Osteocyte (in vitro differentiated cells): ENCODE data around the gene CIRBP. TPM values are rescaled to one million over a fixed set of nuclear protein-coding genes. Genes with fewer than 3 reads are reported as not detected.

Experiments used
- DNase-seq: peaks from one replicate; pipeline ENCODE4 v3.0.0; 2021; ENCODE audit warnings: mixed read lengths; ENCODE audit not compliant: unreplicated experiment; ENCODE audit errors: extremely low spot score
- H3K27ac Mint-ChIP-seq: one replicate; pipeline ENCODE4 v1.8.0; 2021; ENCODE audit warnings: mild to moderate bottlenecking, mixed read lengths; ENCODE audit not compliant: unreplicated experiment
- H3K27me3 Mint-ChIP-seq: one replicate; pipeline ENCODE4 v1.8.0; 2021; ENCODE audit warnings: mixed read lengths; ENCODE audit not compliant: unreplicated experiment
- H3K36me3 Mint-ChIP-seq: one replicate; pipeline ENCODE4 v1.8.0; 2021; ENCODE audit warnings: mixed read lengths; ENCODE audit not compliant: unreplicated experiment
- H3K4me1 Mint-ChIP-seq: one replicate; pipeline ENCODE4 v1.8.0; 2021; ENCODE audit warnings: mixed read lengths; ENCODE audit not compliant: unreplicated experiment
- H3K4me3 Mint-ChIP-seq: one replicate; pipeline ENCODE4 v1.8.0; 2021; ENCODE audit warnings: mild to moderate bottlenecking, moderate library complexity, mixed read lengths; ENCODE audit not compliant: unreplicated experiment
- H3K9me3 Mint-ChIP-seq: one replicate; pipeline ENCODE4 v1.8.0; 2021; ENCODE audit warnings: mixed read lengths; ENCODE audit not compliant: unreplicated experiment
- CTCF ChIP-seq: fragments of 200-600 bp; sonication (generic); IDR thresholded peaks from 2 replicates; pipeline ENCODE4 v1.5.0; 2021; ENCODE audit warnings: antibody characterized with exemption, mild to moderate bottlenecking, moderate library complexity
- total RNA-seq: library from RNA; stranded (reverse); gene quantifications from 2 replicates; pipeline ENCODE4 v1.2.1, GENCODE V29; 2021

Gene CIRBP
- total RNA-seq, 1 donor from 2014 or later = 408 TPM

GRCh38 chr19:1282588-1283206 is 13.6 kb downstream of the CIRBP start:
- no peak for TF ChIP-seq CTCF
- no peaks in the 10 kb centered on the region for H3K9me3 Mint-ChIP-seq
- no peak overlapping the region for H3K27ac Mint-ChIP-seq
- no peak overlapping the region for H3K4me3 Mint-ChIP-seq
- H3K27me3 Mint-ChIP-seq = peaks cover 11% of the 10 kb centered on the region
- peaks cover 4% of the 10 kb centered on the region for H3K36me3 Mint-ChIP-seq
- no peak for DNase-seq
- peaks cover 14% of the 10 kb centered on the region for H3K4me1 Mint-ChIP-seq

GRCh38 chr19:1283207-1283916 is 14.2 kb downstream of the CIRBP start:
- H3K9me3 Mint-ChIP-seq = no peaks in the 10 kb centered on the region
- H3K27ac Mint-ChIP-seq = no peak overlapping the region
- no peak for DNase-seq
- no peak for TF ChIP-seq CTCF
- peaks cover 11% of the 10 kb centered on the region for H3K27me3 Mint-ChIP-seq
- peaks cover 4% of the 10 kb centered on the region for H3K36me3 Mint-ChIP-seq
- no peak overlapping the region for H3K4me3 Mint-ChIP-seq
- peaks cover 14% of the 10 kb centered on the region for H3K4me1 Mint-ChIP-seq

GRCh38 chr19:1283917-1284292 is 14.8 kb downstream of the CIRBP start:
- TF ChIP-seq CTCF = no peak
- no peak overlapping the region for H3K4me3 Mint-ChIP-seq
- peaks cover 4% of the 10 kb centered on the region for H3K36me3 Mint-ChIP-seq
- no peaks in the 10 kb centered on the region for H3K9me3 Mint-ChIP-seq
- peaks cover 11% of the 10 kb centered on the region for H3K27me3 Mint-ChIP-seq
- H3K4me1 Mint-ChIP-seq = peaks cover 14% of the 10 kb centered on the region
- H3K27ac Mint-ChIP-seq = no peak overlapping the region
- DNase-seq = no peak

- Mint-ChIP-seq H3K4me1 (peaks cover 14% of the 10 kb centered on the region), H3K9me3 (no peaks in the 10 kb centered on the region), H3K4me3 (peak overlapping the region; percentile 62), H3K27me3 (peaks cover 11% of the 10 kb centered on the region), H3K27ac (no peak overlapping the region), H3K36me3 (peaks cover 2% of the 10 kb centered on the region)
- no peak for DNase-seq
- no peak for TF ChIP-seq CTCF
Measured at GRCh38 chr19:1284293-1284978, 15.3 kb downstream of the CIRBP start.
